Stimulated activated CD4-positive, alpha-beta T cell treated with anti-CD3 and anti-CD28 coated beads, Interleukin-2, amount 100 ng/mL, for 4 hours (primary cell): ENCODE measurements around the gene PAQR4.
"Not testable (repeated sequence)": the region's sequence is repeated elsewhere in the genome, so short reads cannot be mapped to it uniquely, and the experiment has no call there.

Experiments
- DNase-seq: peaks from one replicate; pipeline ENCODE4 v3.0.0-alpha.2; 2020; ENCODE audit warnings: low read depth

The PAQR4 gene

GRCh38 chr16:2968738-2969544 is at the start of gene PAQR4:
Gene PAQR4 (plus strand): TSS chr16:2969348. CDS start chr16:2969675, 327 bp downstream.
- peak; percentile 66 for DNase-seq

GRCh38 chr16:2919511-2920255 is 49.5 kb upstream of the PAQR4 start:
- DNase-seq, result peak; percentile 36

GRCh38 chr16:2923481-2923880 is 45.7 kb upstream of the PAQR4 start:
- DNase-seq, result no peak

- no peak for DNase-seq
Observed at GRCh38 chr16:2924901-2925755, 44.0 kb upstream of the PAQR4 start.

- no peak for DNase-seq
Observed at GRCh38 chr16:2925951-2926649, 43.0 kb upstream of the PAQR4 start.

- DNase-seq, result no peak
Observed at GRCh38 chr16:2926650-2926999, 42.5 kb upstream of the PAQR4 start.

- peak; percentile 80 for DNase-seq
Observed at GRCh38 chr16:2927010-2927646, 42.0 kb upstream of the PAQR4 start.

- not testable (repeated sequence) for DNase-seq
Observed at GRCh38 chr16:2928151-2928550, 41.0 kb upstream of the PAQR4 start.

- no peak for DNase-seq
Observed at GRCh38 chr16:2928796-2929195, 40.4 kb upstream of the PAQR4 start.

GRCh38 chr16:2929693-2930092 is 39.5 kb upstream of the PAQR4 start:
- DNase-seq, result no peak

GRCh38 chr16:2930236-2930635 is 38.9 kb upstream of the PAQR4 start:
- DNase-seq, result no peak

GRCh38 chr16:2931231-2931914 is 37.8 kb upstream of the PAQR4 start:
- DNase-seq, result not testable (repeated sequence)

GRCh38 chr16:2933136-2933535 is 36.0 kb upstream of the PAQR4 start:
- DNase-seq, result no peak

- no peak for DNase-seq
Observed at GRCh38 chr16:2933701-2934100, 35.4 kb upstream of the PAQR4 start.

GRCh38 chr16:2934450-2934849 is 34.7 kb upstream of the PAQR4 start:
- DNase-seq, result no peak

GRCh38 chr16:2936436-2937011 is 32.6 kb upstream of the PAQR4 start:
- no peak for DNase-seq

- no peak for DNase-seq
Observed at GRCh38 chr16:2937170-2937569, 32.0 kb upstream of the PAQR4 start.

GRCh38 chr16:2938206-2938605 is 30.9 kb upstream of the PAQR4 start:
- DNase-seq, result no peak

- no peak for DNase-seq
Observed at GRCh38 chr16:2939968-2940367, 29.2 kb upstream of the PAQR4 start.

GRCh38 chr16:2942045-2942444 is 27.1 kb upstream of the PAQR4 start:
- DNase-seq, result no peak
